MM.1S (cell line): Measurements from ENCODE around the gene PTPRD.

ENCODE experiments used
- CTCF ChIP-seq: fragments of 300-600 bp; sonication (generic); IDR thresholded peaks from 2 replicates; pipeline ENCODE4 v1.5.1; 2016; ENCODE audit warnings: antibody characterized with exemption, low read length, mixed read lengths
- EZH2phosphoT487 ChIP-seq: fragments of 300-600 bp; sonication (generic); IDR thresholded peaks from 2 replicates; pipeline ENCODE4 v1.6.1; 2018; ENCODE audit warnings: antibody characterized with exemption, low read length

- no peak for TF ChIP-seq CTCF
- TF ChIP-seq EZH2phosphoT487: no peak
Observed at GRCh38 chr9:9560382-9561035, 1052.3 kb downstream of the PTPRD start.
